ENCODE measurements around the gene ERLIN1.

The ERLIN1 gene

DNA sequence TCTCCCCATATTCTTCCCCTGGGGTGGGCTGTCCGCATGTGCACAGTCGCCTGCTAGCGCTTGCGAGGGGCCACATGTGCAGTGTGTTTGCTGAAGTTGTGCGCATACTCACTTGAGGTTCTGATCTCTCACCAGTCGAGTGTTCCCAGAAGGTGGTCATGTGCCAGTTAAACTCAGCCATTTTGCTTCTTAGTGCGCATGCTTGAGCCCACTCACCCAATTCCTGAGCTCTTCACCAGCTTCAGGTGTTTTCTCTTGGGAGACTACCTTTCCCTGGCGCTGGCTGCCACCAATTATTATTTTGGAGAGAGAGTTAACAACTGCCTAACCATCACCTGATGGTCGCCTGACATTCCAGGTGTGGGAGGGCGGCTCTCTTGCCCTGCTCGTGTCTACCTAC, 79.0 kb downstream of the ERLIN1 start:
- TF ChIP-seq, protein P1, sequence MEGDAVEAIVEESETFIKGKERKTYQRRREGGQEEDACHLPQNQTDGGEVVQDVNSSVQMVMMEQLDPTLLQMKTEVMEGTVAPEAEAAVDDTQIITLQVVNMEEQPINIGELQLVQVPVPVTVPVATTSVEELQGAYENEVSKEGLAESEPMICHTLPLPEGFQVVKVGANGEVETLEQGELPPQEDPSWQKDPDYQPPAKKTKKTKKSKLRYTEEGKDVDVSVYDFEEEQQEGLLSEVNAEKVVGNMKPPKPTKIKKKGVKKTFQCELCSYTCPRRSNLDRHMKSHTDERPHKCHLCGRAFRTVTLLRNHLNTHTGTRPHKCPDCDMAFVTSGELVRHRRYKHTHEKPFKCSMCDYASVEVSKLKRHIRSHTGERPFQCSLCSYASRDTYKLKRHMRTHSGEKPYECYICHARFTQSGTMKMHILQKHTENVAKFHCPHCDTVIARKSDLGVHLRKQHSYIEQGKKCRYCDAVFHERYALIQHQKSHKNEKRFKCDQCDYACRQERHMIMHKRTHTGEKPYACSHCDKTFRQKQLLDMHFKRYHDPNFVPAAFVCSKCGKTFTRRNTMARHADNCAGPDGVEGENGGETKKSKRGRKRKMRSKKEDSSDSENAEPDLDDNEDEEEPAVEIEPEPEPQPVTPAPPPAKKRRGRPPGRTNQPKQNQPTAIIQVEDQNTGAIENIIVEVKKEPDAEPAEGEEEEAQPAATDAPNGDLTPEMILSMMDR (IDR thresholded peaks at IDR 0.05; ENCODE audit: insufficient read depth, low read length, missing control alignments) = no peak
- POLR2A ChIA-PET = no interaction called here

DNA sequence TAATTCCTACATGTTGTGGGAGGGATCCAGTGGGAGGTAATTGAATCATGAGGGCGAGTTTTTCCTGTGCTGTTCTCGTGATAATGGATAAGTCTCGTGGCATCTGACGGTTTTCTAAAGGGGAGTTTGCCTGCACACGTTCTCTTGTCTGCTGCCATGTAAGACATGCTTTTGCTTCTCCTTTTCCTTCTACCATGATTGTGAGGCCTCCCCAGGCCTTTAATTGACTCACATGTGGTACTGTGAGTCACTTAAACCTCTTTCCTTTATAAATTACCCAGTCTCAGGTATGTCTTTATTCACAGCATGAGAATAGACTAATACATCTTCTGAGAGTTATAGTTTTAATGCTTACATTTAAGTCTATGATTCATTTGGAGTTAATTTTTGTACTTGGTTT, 81.5 kb downstream of the ERLIN1 start:
- no peak overlapping the region for H3K4me3 ChIP-seq (ENCODE audit: low read depth, low read length)

More for the DNA sequence above, 79.0 kb downstream of the ERLIN1 start:
- DNase-seq (ENCODE audit: low read depth, low spot score) = no peak
- H3K4me3 ChIP-seq (ENCODE audit: low read depth, low read length) = no peak overlapping the region
- CTCF ChIA-PET = no interaction called here

DNA sequence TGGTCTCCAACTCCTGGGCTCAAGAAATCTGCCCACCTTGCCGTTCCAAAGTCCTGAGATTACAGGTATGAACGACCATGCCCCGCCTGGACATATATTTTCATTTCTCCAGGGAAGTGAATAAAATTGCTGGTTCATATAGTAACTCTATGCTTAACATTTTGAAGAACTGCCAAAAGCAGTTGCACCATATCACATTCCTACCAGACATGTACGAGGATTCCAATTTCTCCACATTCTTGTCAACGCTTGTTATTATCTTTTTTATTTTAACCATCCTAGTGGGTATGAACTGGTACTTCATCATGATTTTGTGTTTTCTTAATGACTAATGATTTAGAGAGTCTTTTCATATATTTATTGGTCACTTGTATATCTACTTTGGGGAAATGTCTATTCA, 82.2 kb downstream of the ERLIN1 start:
- no peak overlapping the region for H3K4me3 ChIP-seq (ENCODE audit: low read depth, low read length)
- TF ChIP-seq, protein P1 (IDR thresholded peaks at IDR 0.05; ENCODE audit: insufficient read depth, low read length, missing control alignments) = no peak
- ChIA-PET CTCF (no interaction called here), POLR2A (no interaction called here)
- peak; percentile 4 for DNase-seq (ENCODE audit: low read depth, low spot score)

More for the DNA sequence above, 81.5 kb downstream of the ERLIN1 start:
- TF ChIP-seq, protein P1 (IDR thresholded peaks at IDR 0.05; ENCODE audit: insufficient read depth, low read length, missing control alignments) = no peak
- DNase-seq (ENCODE audit: low read depth, low spot score) = no peak
- POLR2A ChIA-PET = no interaction called here
- CTCF ChIA-PET = no interaction called here

DNA sequence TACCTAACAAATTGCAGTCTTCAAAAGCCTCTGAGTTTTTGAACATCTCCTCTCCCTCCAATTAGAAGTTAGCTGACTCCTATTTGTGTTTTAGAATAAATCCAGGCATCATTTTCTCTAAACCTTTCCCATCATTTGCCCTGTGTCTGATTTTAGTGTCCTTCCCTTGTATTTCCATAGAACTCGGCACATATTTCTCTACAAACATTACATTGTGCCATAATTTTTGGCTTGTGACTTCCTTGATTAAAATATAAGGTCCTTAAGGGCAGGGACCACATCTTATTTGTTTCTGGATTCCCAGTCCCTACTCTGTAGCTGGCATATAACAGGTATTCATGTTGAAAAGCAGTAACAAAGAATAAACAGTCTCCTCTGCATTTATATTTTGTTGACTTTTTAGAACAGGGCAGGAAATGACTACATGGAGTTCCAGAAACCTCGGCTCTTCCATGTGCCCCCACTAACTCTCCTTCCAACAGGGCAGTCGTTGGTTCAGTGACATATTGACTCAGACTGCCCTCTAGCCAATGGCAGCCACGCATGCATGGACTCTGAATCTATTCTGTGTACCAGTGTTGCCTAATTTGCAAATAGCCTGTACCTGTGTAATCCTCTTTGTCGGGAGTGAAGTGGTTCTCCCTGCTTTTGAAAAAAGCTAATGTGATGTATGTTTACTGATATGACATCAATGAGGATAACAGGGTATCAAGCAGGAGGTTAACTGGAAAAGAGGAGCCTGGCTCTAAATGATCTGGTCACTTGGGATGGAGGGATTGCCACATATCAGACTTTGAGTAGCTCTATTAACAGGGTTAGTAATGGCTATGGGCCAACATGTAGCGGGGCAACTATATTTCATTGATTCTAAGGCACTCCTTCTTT, 84.4 kb downstream of the ERLIN1 start:
- TF ChIP-seq, protein P1 (IDR thresholded peaks at IDR 0.05; ENCODE audit: insufficient read depth, low read length, missing control alignments) = no peak
- POLR2A ChIA-PET = no interaction called here
- CTCF ChIA-PET = interaction anchor here (1.0 to 1.1 kb wide), 2 partner anchors 56 to 256 kb away, joined by 3 read pairs; no protein-coding TSS in a partner anchor
- H3K4me3 ChIP-seq (ENCODE audit: low read depth, low read length) = no peak overlapping the region
- DNase-seq (ENCODE audit: low read depth, low spot score) = no peak

DNA sequence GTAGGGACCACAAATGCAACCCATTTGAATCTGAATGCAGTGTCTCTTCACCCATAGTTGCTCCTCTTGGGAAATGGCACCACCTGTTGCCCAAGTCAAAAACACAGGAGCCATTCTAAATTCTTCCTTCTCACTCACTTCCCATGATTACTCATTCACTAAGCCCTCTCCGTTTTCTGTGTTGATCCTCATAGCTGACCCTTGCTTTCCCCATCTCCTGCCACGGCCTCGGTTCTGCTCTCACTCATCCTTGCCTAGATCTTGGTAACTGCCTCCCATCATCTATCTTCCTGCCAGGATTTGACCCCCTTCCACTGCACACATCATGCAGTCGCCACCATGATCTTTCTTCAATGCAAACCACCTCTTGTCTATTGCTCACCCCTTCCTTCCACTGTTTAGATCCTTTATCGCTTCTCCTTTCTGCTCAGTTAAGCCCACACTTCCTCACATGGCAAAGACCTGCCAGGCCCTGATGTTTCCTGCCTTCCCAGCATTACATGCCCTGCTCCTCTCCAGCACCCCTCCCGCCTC, 85.1 kb downstream of the ERLIN1 start:
- H3K4me3 ChIP-seq (ENCODE audit: low read depth, low read length) = no peak overlapping the region
- TF ChIP-seq, protein P1 (IDR thresholded peaks at IDR 0.05; ENCODE audit: insufficient read depth, low read length, missing control alignments) = no peak
- no peak for DNase-seq (ENCODE audit: low read depth, low spot score)
- ChIA-PET POLR2A (no interaction called here), CTCF (interaction anchor here (1.0 kb wide), 1 partner anchor 55 kb away, joined by 3 read pairs; no protein-coding TSS in a partner anchor)
